ENCODE data around the gene NECTIN1.
A peak's percentile ranks its signal among the peaks of the same experiment; 100 is the strongest.

NECTIN1 gene

DNA sequence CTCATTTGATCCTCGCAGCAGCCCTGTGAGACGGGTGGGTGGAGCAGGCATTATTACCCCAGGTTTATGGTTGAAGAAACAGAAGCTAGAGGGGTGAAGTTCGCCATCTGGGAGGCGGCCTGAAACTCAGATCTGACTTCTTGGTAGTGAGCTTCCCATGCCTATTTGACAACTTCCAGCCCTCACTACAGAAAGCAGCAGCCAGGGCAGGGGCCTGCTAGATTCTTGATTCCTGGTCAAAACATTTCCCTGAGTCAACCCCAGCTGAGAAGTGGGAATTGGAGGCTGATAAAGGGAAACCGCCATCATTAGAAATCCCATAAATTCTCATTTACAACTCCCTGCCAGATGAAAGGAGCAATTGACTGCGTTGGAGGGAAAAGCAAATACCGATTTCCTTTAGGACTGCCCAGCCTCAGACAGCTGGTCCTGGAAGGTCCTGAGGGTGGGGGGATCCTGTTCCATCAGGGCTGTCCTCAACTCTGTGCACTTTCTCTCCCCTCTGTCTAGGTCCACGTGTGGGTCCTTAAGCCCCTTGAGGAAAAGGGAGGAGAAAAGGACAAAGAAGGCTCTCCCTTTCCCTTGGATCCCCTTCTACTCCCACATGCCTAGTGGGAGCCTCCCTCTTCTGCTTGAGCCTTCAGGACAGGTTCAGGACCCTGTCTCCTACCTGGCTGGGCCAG is 10.2 kb upstream of the NECTIN1 start:
- DNase-seq = no peak
- in situ Hi-C loops (cut with MboI; ENCODE audit: low pct_unique_long_range_greater_than_20kb, low sequenced_read_pairs) = no loop called here

DNA sequence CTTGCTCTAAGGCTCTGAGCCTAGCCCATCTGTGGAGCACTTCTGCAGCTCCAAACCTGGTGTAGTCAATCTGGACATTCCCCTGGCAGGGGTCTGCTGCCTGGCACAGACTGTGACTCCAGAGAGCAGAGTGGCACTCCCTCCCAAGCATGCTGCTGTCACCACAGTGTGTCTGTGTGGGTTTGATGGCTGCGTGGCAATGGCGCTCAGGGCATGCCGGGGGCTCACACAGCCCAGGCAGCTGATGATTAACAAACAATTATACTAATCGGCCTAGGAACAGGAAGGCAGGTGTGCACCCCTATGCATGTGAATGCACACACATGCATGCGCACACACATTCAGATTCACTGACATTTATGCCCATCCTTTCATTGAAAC is 9.0 kb upstream of the NECTIN1 start:
- in situ Hi-C loops (cut with MboI; ENCODE audit: low pct_unique_long_range_greater_than_20kb, low sequenced_read_pairs) = no loop called here
- DNase-seq = no peak

DNA sequence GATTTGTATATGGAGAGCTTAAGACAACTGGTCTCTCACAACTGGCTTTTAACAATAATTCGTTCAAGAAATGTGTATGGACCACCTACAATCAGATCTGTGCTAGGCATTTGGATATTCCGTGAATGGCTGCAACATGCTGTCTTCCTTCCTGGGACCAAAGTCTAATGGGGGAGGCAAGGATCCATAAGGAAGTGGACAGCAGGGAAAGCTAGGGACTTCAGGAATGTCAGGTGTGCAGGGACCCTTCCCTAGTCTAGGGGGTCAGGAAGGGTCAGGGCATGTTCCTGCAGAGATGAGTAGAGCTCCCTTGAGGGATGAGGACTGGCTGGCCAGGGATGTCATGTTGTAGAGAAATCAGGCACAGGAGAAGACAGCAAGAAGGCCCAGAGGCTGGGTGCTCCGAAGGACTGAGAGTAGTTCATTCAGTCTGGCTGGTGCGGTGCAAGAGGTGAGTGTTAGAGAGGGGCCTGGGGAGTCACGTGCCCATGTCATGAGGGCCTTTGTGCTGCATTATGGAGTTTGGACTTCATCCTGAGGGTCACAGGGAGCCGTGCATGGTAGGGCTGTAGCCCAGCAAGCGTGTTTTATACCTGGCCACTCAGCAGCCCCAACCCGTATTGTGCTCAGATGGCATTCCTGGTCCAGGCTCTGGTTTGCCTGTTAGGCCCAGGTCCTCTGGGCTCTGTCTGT is 8.5 kb upstream of the NECTIN1 start:
- in situ Hi-C loops (cut with MboI; ENCODE audit: low pct_unique_long_range_greater_than_20kb, low sequenced_read_pairs) = no loop called here

DNA sequence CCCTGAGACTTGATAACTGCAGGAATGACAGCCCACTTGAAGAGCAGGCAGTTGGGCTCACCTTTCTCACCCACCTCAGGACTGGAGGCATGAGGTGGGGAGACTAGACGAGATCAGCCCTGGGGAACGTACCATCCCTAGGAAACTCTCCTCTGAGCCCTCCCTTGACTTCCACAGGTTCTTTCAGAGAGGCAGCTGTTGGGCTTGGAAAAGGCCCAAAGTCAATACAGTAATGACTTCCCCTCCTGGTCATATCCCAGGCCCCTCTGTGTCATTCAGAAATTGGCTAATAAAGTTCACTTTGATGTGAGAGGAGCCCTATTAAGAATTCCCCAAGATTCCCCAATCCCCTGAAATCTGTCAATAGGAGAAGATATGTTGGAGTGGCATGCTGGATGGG is 5.8 kb upstream of the NECTIN1 start:
- in situ Hi-C loops (cut with MboI; ENCODE audit: low pct_unique_long_range_greater_than_20kb, low sequenced_read_pairs) = no loop called here

More for the DNA sequence above, 8.5 kb upstream of the NECTIN1 start:
- no peak for DNase-seq

DNA sequence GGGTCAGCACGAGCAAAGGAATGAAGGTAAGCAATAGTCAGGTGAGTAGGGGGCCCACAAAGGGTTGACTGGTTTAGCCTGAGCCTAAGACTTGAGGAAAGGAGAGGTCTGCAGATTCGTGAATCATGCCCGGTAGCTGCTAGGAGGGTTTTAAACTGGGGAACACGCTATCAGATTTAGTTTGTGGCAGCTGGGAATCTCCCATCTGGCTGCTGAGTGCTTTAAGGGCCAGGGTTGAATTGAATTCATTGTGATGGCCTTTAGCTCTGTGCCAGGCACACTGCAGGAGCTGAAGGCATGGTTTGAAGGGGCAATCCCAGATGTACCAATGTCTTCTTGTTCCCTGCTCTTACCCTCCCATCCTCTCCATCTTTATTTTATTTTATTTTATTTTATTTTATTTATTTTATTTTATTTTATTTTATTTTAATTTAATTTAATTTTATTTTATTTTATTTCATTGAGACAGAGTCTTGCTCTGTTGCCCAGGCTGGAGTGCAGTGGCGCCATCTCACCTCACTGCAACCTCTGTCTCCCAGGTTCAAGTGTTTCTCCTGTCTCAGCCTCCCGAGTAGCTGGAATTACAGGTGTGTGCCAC is 1.9 kb upstream of the NECTIN1 start:
- in situ Hi-C loops (cut with MboI; ENCODE audit: low pct_unique_long_range_greater_than_20kb, low sequenced_read_pairs) = no loop called here
- no peak for DNase-seq

More for the DNA sequence above, 5.8 kb upstream of the NECTIN1 start:
- DNase-seq = no peak

DNA sequence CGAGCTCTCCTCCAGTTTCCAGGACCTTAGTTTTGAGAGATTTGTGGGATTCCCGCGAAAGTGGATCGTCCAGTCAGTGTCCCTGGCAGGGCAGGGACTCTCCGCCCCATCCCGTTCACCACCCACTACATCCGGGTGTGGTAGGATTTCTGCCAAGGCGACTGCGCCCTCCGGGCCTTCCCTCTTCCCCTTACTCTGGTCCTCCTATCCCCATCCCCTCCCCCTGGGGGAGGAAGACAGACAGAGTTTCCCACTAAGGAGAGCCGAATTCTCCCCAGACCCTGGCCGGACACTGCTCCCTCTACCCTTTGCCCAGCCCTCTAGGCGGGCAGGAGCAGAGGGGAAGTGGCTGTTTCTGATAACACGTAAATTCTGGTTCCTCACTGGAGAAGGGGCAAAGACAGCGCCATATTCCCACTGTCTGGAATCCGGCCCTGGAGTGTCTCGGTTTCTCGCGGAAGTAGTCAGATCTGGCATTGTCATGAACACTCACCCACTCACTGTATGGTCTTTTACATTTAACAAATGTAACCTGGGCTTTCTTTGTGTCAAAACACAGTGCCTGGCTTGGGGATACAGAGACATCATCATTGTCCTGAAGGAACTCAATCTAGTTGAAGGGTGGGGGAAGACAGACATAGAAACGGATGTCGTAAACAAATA is 1.1 kb upstream of the NECTIN1 start:
- peak; percentile 28 for DNase-seq
- in situ Hi-C loops (cut with MboI; ENCODE audit: low pct_unique_long_range_greater_than_20kb, low sequenced_read_pairs) = no loop called here

DNA sequence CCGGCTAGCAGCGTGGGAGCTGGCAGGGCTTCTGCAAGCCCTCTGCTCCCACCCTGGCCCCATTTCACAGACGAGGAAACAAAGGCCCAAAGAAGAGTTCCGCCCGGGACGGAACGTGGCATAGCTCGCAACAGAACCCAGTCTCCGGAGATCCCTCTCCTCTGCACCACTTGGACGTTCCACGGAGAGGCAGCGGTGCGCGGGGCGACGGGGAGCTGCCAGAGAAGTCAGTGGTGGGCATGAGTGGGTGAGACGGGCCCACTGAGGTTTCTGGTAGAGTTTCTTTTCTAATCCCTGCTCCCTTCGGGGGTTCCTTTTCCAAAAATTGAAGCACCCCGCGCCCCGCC is 554 bp upstream of the NECTIN1 start:
- DNase-seq = no peak
- in situ Hi-C loops (cut with MboI; ENCODE audit: low pct_unique_long_range_greater_than_20kb, low sequenced_read_pairs) = no loop called here

DNA sequence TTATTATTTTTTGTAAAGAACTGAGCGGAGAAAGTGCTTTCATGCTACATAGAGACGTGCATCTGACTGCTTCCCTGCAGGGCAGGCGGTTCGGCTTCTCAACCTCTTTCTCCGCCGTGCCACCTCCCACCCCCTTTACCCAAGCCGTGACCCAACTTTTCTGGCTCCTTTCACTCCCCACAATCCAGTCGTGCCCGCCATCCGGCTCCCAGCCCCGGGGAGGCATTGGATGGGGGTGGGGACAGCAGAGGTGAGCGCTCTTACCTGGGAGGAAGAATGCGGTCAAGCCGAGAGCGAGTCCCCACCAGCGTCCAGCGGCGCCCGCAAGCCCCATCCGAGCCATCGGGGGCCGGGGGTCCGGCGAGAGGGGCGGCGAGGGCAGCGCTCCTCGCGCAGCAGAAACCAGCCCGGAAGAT is 781 bp downstream of the NECTIN1 start:
- peak; percentile 16 for DNase-seq
- in situ Hi-C loops (cut with MboI; ENCODE audit: low pct_unique_long_range_greater_than_20kb, low sequenced_read_pairs) = no loop called here

DNA sequence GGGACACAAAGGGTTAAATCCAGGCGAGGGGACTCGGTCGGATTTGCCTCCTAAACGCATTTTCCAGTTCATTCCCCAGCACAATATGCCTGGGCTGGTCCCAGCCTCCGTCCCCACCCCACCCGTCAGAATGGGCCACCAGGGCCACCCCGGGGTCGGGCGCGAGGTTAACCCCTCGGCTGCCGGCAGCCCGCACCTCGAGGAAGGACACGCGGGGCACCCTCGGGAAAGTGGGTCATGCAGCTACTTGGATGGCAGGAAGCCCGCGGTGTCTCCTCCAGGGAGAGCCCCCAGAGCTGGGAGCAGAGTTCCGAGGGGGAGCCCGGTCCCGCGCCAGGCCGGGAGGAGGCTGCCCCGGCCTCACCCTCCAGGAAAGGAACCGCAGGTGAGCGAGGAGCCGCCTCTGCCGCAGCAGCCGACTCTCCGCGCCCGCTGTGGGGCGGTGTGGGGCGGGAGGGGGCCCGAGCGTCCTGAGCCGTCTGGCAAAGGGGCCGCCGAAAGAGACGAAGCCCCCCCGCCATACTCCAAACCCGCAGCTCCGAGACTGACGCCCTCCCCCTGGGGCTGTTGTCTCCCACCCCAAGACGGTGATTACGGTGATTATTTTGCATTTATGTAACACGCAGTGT is 1.4 kb downstream of the NECTIN1 start:
- in situ Hi-C loops (cut with MboI; ENCODE audit: low pct_unique_long_range_greater_than_20kb, low sequenced_read_pairs) = no loop called here
- DNase-seq = no peak

DNA sequence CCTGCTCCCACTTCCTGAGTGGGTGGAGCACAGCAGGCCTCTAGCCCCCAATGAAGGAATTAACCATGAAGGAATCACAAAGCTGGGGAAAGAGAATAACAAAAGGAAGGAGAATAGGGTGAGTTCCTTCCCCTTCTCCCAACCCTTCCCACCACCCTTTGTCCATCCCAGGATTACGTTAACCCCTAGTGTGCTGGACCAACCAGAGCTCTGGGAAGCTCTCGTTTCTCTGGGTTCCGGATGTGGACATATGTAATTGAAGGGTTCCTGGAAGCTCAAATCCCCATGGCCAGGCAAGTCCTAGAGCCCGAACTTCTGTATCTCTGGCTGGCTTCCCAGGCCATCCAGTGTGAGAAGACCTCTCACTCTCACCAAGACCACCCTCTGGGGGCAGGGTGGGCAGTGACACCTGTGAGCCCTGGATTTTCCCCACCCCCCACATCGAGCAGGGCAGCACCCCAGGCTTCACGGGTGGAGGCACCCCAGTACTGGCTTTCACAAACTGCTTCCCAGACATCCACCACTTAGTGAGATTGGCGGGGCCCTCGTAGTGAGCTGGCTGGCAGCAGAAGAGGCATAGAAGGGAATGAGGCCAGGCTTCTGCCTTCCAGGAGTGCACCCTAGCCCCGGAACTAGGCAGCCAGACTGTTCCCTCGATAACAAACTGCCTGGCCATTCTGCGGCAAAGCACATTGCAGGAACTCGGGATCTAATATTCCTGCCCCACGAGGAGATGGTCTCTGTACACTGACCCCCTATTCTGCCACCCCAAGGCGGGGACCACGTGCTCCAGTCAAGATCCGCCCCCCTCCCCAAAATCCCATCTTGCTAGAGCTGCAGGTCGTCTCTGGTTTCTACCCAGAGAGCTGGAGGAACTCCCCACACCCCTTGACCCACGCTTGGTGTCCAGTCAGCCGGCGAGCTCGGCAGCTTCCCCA is 2.1 kb downstream of the NECTIN1 start:
- in situ Hi-C loops (cut with MboI; ENCODE audit: low pct_unique_long_range_greater_than_20kb, low sequenced_read_pairs) = no loop called here
- no peak for DNase-seq

DNA sequence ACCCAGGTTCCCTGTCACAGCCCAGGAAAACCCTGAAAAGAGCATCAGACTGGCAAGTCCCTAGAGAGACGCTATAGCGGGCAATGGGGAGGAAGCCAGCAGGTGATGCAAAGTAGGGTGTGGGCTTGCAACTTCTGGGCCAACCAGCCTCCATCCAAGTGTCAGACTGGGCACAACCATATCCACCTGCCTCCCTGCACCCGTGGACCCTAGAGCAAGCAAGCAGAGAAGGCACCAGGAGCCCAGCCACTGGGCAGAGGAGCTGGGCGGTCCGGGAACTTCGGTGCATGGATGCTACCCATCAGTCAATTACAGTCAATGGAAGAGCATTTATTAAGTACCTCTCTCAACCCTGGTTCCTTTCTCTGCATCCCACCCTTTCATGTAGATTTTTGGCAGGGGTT is 2.8 kb downstream of the NECTIN1 start:
- in situ Hi-C loops (cut with MboI; ENCODE audit: low pct_unique_long_range_greater_than_20kb, low sequenced_read_pairs) = no loop called here
- DNase-seq = no peak

DNA sequence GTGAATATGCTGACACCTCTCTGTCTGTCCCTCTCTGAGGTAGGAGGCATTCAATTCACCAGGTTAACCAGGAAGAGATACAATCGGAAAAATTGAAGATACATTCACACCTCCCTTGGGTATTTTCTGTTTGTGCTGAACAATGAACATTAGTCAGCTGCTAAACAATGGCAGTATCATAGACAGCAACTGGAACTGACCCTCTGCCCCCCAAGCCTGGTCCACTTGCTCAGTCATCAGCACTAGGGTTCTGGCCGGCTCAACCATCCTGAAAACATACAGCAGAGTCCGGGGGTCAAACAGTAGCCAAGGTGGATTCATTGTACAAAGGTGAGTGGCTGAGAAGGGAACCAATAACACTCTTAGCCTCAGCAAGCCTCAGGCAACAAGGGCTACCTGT is 4.0 kb downstream of the NECTIN1 start:
- in situ Hi-C loops (cut with MboI; ENCODE audit: low pct_unique_long_range_greater_than_20kb, low sequenced_read_pairs) = no loop called here

DNA sequence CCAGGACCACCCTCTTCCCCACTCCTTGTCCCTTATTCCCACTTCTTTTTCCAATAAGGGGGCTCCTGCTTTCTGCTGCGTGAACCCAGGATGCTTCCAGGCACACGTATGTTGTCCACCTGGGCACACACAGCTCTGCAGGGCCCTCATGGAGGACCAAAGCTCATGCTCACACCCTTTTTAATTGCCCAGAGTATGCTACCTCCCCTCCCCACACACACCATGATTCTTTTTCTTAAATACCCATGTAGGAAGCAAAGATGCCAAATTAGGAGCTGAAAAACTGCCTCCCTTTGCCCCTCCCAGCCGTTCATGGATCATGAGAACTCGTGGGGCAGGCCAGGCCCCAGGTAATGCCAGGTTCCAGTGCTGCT is 5.1 kb downstream of the NECTIN1 start:
- no peak for DNase-seq
- in situ Hi-C loops (cut with MboI; ENCODE audit: low pct_unique_long_range_greater_than_20kb, low sequenced_read_pairs) = no loop called here

More for the DNA sequence above, 4.0 kb downstream of the NECTIN1 start:
- DNase-seq = no peak

DNA sequence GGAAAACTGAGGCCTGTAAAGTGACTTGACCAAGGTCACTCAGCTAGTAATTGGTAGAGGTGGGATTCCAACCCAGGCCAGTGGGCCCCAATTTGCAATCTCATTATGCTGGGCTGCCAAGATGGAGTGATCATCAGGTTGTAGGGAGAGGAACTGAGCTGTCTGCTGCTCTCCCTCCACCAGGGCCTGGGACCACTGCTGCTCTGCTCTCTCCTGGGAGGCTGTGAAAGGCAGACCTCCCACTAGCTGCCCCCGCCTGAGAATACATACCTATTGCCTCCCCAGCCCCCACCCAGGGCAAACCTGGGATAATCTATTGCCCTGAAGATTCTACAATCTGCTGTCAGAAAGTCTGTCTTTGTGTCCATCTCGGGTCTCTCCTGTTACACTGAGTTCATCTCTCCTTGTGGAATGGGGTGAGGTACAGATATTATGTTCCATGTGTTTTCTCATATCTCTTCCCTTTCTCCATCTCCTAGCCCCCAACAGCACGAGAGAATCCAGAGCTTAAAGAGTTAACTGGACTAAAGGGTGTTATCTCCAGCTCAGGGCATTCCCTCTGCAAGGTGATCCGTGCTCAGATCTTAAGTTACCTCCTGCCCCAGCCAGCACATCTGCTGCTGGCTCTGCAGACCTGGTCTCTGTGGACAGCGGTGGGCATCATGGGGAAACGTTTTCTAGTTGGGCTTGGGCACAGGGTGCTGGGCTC is 5.6 kb downstream of the NECTIN1 start:
- DNase-seq = no peak
- in situ Hi-C loops (cut with MboI; ENCODE audit: low pct_unique_long_range_greater_than_20kb, low sequenced_read_pairs) = no loop called here

DNA sequence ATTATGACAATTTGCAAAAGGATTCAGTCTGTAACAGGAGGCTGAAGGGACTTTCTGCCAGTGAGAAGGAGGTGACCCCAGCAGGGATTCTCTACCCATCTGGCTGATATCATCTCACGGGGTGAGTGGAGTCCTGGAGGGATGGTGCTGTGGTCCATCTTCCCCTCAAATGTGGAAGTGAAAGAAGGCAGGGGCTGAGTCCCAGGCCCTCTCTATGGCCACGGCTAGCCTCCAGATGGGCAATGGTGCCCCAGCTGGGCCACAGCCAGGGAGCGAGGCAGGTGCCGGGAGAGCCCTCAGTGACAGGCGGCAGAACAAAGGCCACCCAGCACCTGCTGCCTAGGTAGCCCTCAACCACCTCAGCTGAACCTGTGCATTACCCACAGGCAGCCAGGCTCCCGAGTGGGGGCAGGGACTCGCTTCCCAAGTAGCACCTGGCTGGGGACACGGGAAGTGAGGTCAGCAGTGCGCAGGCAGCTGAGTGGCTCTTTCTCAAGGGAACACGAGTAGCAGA is 6.7 kb downstream of the NECTIN1 start:
- in situ Hi-C loops (cut with MboI; ENCODE audit: low pct_unique_long_range_greater_than_20kb, low sequenced_read_pairs) = no loop called here

DNA sequence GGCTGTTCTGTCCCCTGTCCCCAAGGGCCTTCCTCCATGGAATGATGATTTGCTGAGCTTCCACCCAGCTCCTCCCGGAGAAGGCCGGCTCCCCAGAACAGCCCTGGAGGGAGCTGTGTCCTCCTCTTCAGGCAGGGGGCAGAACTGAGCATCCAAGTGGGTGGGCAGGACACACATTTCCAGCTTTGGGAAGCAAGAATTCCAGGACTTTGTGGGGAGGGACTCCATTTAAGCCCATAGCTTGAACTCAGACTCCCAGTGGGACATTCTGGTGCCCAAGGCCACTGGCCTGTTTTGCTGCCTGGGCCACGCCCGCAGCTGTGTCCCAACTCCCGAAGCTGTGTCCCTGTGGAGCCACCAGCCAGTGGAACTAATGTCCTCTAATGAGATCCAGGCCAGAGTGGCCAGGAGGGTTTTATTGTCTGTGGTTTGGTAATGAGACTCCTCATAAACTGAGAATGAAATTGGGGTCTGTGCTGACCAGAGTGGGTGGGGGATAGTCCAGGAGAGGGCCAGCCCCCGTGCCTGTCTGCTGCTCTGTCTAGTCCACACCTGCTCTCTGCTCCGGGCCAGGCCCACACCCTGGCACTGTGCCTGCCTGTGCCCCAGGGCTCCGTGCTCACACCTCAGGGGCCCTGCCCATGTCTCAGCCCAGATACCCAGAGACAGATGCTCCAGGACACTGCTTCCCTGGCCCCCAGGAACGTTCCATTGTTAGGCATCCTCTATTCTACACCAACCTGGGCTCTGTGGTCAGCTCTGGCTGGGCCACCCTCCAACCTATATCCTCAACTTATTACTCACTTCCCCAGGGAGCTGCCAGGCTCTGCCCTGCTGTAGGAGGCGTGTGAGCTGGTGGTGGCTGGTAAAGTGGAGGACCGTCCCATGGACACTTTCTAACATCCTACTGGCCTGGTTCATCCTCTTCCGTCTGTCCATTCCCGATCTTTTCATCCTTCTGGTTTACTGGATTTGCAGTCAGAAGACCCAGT is 7.6 kb downstream of the NECTIN1 start:
- DNase-seq = no peak

More for the DNA sequence above, 6.7 kb downstream of the NECTIN1 start:
- DNase-seq = no peak

More for the DNA sequence above, 7.6 kb downstream of the NECTIN1 start:
- in situ Hi-C loops (cut with MboI; ENCODE audit: low pct_unique_long_range_greater_than_20kb, low sequenced_read_pairs) = no loop called here
